NAMALWA (cell line): ENCODE data around the gene SRC.

Source experiments
- DNase-seq: peaks from one replicate; pipeline ENCODE4 v3.0.0-alpha.2; 2015; ENCODE audit warnings: low spot score

Gene SRC

GRCh38 chr20:37383229-37383989, 37.5 kb downstream of the SRC start:
- no peak for DNase-seq

- peak; percentile 70 for DNase-seq
These were observed 38.8 kb downstream of the SRC start for GRCh38 chr20:37384683-37385174.

- no peak for DNase-seq
These were observed 39.2 kb downstream of the SRC start for GRCh38 chr20:37385176-37385575.

GRCh38 chr20:37385659-37386504, 39.9 kb downstream of the SRC start:
- DNase-seq: no peak

GRCh38 chr20:37386505-37387251, 40.7 kb downstream of the SRC start:
- no peak for DNase-seq

- no peak for DNase-seq
These were observed 41.8 kb downstream of the SRC start for GRCh38 chr20:37387519-37388269.

- DNase-seq: no peak
These were observed 42.9 kb downstream of the SRC start for GRCh38 chr20:37388831-37389230.

GRCh38 chr20:37389241-37389747, 43.4 kb downstream of the SRC start:
- DNase-seq: no peak

GRCh38 chr20:37389844-37390275, 43.9 kb downstream of the SRC start:
- no peak for DNase-seq

- DNase-seq: no peak
These were observed 44.6 kb downstream of the SRC start for GRCh38 chr20:37390503-37390890.

GRCh38 chr20:37390891-37391525, 45.1 kb downstream of the SRC start:
- DNase-seq: no peak

- DNase-seq: peak; percentile 77
These were observed 46.7 kb downstream of the SRC start for GRCh38 chr20:37392441-37393195.

GRCh38 chr20:37393196-37393862, 47.4 kb downstream of the SRC start:
- DNase-seq: no peak

- no peak for DNase-seq
These were observed 48.1 kb downstream of the SRC start for GRCh38 chr20:37393863-37394542.

- no peak for DNase-seq
These were observed 48.8 kb downstream of the SRC start for GRCh38 chr20:37394543-37395409.

GRCh38 chr20:37395410-37395797, 49.5 kb downstream of the SRC start:
- DNase-seq: no peak

GRCh38 chr20:37395921-37396415, 50.0 kb downstream of the SRC start:
- no peak for DNase-seq
